ENCODE measurements around the gene FABP3. TPM values are rescaled to one million over a fixed set of nuclear protein-coding genes. Genes with fewer than 3 reads are reported as not detected.

The FABP3 gene
- total and polyA plus RNA-seq, 2 donors (not counting 3 experiments of a cell fraction or from before 2014, with no cell fraction given): 0.84 to 2.6 TPM

DNA sequence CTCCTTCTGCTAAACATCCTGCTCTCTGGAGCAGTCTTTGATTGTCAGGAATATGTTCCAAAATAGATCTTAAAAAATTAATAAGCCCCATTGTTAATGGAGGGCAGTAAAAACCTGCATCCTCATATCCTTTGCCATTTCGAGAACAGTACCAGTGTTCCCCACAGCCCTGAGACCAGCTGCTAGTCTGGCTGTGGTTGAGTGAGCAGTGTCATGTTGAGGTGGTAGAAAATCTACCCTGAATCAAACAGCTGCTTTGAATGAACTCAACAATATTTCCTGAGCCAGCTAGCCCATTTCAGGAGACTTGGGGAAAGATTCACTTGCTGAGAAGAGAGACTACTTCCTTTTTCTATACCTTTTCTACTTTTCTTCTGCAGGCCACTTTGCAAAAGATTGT, 24.4 kb downstream of the FABP3 start:
- dilution Hi-C loops (cut with MboI; ENCODE audit: extremely low pct_ligation_motif_present, low sequenced_read_pairs) (no loop called here), intact Hi-C loops (cut with micrococcal nuclease) (no loop called here)
- no peak overlapping the region for H3K4me3 ChIP-seq (replicated peaks in 1 of 3; ENCODE audit: insufficient read depth in 1 of 3, low read depth in 1 of 3, low read length in 3 of 3)
- no TSS peak for BruUV-seq (replicated peaks)
- FAIRE-seq (peak; percentile 44), DNase-seq (ENCODE audit: low read depth, low spot score) (no peak)
- H3K4me2 ChIP-seq (ENCODE audit: insufficient read depth, low read length): no peak overlapping the region
- H3K9me3 ChIP-seq (replicated peaks; ENCODE audit: control insufficient read depth, insufficient read depth, low read length): no peaks in the 10 kb centered on the region
- H4K20me1 ChIP-seq (replicated peaks; ENCODE audit: control insufficient read depth, extremely low read depth, insufficient read depth, low read length): no peaks in the 10 kb centered on the region
- no peaks in the 10 kb centered on the region for H3K4me1 ChIP-seq (ENCODE audit: control insufficient read depth, extremely low read depth, insufficient read depth, low read length)
- ChIA-PET CTCF (no interaction called here), POLR2A (no interaction called here)
- no peak overlapping the region for H3K27ac ChIP-seq (ENCODE audit: insufficient read depth, low read depth, low read length)
- H3K27me3 ChIP-seq (ENCODE audit: control insufficient read depth in 2 of 2, insufficient read depth in 2 of 2, low read length in 2 of 2): no peaks in the 10 kb centered on the region
- no peaks in the 10 kb centered on the region for H3K9me1 ChIP-seq (replicated peaks; ENCODE audit: control insufficient read depth, extremely low read depth, insufficient read depth, low read length)
- no peak overlapping the region for H3K9ac ChIP-seq (replicated peaks; ENCODE audit: extremely low read depth, insufficient read depth, low read length)
- H3K79me2 ChIP-seq (ENCODE audit: control insufficient read depth, insufficient read depth, low read length): no peaks in the 10 kb centered on the region
- peaks cover 4 to 6% of the 10 kb centered on the region in 2 experiments for H3K36me3 ChIP-seq (ENCODE audit: control insufficient read depth in 2 of 2, extremely low read depth in 1 of 2, insufficient read depth in 2 of 2, low read length in 2 of 2)
- TF ChIP-seq MYC (IDR thresholded peaks at IDR 0.05; ENCODE audit: low read depth, low read length) (no peak), JUN (IDR thresholded peaks at IDR 0.05; ENCODE audit: borderline replicate concordance, insufficient read depth, insufficient read length, low read depth) (no peak), FOS (IDR thresholded peaks at IDR 0.05; ENCODE audit: borderline replicate concordance, insufficient read depth, low read length) (no peak)
- TF ChIP-seq, protein P1, sequence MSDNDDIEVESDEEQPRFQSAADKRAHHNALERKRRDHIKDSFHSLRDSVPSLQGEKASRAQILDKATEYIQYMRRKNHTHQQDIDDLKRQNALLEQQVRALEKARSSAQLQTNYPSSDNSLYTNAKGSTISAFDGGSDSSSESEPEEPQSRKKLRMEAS (IDR thresholded peaks at IDR 0.05; ENCODE audit: insufficient read depth, insufficient read length): no peak
- H2AFZ ChIP-seq (ENCODE audit: low read depth, low read length): no peak overlapping the region

DNA sequence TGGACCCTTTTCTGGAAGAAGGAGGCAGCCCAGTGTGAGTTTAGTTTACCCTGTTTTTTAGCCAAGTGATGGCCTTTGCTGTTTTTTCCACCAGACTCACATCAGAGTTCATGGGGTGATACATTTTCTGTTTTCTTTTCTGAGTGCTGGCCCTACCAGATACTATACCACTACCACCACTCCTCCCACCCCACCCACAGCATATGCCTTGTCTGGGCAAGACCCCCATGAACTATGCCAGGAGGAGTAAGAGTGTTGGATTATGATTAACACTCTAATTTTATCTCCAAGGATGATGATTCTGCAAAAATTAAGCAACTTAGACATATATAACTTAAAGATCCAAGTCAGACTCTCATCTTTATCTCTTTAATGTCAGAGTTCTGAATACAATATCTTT, 26.1 kb downstream of the FABP3 start:
- H3K9me1 ChIP-seq (replicated peaks; ENCODE audit: control insufficient read depth, extremely low read depth, insufficient read depth, low read length): no peaks in the 10 kb centered on the region
- H3K27ac ChIP-seq (ENCODE audit: insufficient read depth, low read depth, low read length): no peak overlapping the region
- FAIRE-seq: no peak
- no peaks in the 10 kb centered on the region for H4K20me1 ChIP-seq (replicated peaks; ENCODE audit: control insufficient read depth, extremely low read depth, insufficient read depth, low read length)
- DNase-seq (ENCODE audit: low read depth, low spot score): no peak
- H3K79me2 ChIP-seq (ENCODE audit: control insufficient read depth, insufficient read depth, low read length): no peaks in the 10 kb centered on the region
- TF ChIP-seq POLR2AphosphoS5 (IDR thresholded peaks at IDR 0.05; ENCODE audit: insufficient read depth, low read depth, low read length) (no peak), EZH2 (IDR thresholded peaks at IDR 0.05; ENCODE audit: borderline replicate concordance, low read depth, low read length, severe bottlenecking) (no peak), FOS (IDR thresholded peaks at IDR 0.05; ENCODE audit: borderline replicate concordance, insufficient read depth, low read length) (no peak), POLR2A (IDR thresholded peaks at IDR 0.05; ENCODE audit: low read depth, low read length) (no peak), GATA2 (IDR thresholded peaks at IDR 0.05; ENCODE audit: insufficient read depth, insufficient read length, low read depth, low read length) (no peak)
- TF ChIP-seq, protein P2, sequence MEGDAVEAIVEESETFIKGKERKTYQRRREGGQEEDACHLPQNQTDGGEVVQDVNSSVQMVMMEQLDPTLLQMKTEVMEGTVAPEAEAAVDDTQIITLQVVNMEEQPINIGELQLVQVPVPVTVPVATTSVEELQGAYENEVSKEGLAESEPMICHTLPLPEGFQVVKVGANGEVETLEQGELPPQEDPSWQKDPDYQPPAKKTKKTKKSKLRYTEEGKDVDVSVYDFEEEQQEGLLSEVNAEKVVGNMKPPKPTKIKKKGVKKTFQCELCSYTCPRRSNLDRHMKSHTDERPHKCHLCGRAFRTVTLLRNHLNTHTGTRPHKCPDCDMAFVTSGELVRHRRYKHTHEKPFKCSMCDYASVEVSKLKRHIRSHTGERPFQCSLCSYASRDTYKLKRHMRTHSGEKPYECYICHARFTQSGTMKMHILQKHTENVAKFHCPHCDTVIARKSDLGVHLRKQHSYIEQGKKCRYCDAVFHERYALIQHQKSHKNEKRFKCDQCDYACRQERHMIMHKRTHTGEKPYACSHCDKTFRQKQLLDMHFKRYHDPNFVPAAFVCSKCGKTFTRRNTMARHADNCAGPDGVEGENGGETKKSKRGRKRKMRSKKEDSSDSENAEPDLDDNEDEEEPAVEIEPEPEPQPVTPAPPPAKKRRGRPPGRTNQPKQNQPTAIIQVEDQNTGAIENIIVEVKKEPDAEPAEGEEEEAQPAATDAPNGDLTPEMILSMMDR (IDR thresholded peaks at IDR 0.05; ENCODE audit: extremely low read depth in 1 of 2, insufficient read depth in 1 of 2, low read depth in 1 of 2, low read length in 2 of 2): no peak
- no peak overlapping the region for H3K4me2 ChIP-seq (ENCODE audit: insufficient read depth, low read length)
- H2AFZ ChIP-seq (ENCODE audit: low read depth, low read length): no peak overlapping the region
- no peak overlapping the region for H3K4me3 ChIP-seq (replicated peaks in 1 of 3; ENCODE audit: insufficient read depth in 1 of 3, low read depth in 1 of 3, low read length in 3 of 3)
- H3K9me3 ChIP-seq (replicated peaks; ENCODE audit: control insufficient read depth, insufficient read depth, low read length): no peaks in the 10 kb centered on the region
- ChIA-PET POLR2A (no interaction called here), CTCF (no interaction called here)
- no TSS peak for BruUV-seq (replicated peaks)
- H3K9ac ChIP-seq (replicated peaks; ENCODE audit: extremely low read depth, insufficient read depth, low read length): no peak overlapping the region
- dilution Hi-C loops (cut with MboI; ENCODE audit: extremely low pct_ligation_motif_present, low sequenced_read_pairs) (no loop called here), intact Hi-C loops (cut with micrococcal nuclease) (no loop called here)
- H3K36me3 ChIP-seq (ENCODE audit: control insufficient read depth in 2 of 2, extremely low read depth in 1 of 2, insufficient read depth in 2 of 2, low read length in 2 of 2): peaks cover 4 to 6% of the 10 kb centered on the region in 2 experiments
- H3K4me1 ChIP-seq (ENCODE audit: control insufficient read depth, extremely low read depth, insufficient read depth, low read length): no peaks in the 10 kb centered on the region
- no peaks in the 10 kb centered on the region for H3K27me3 ChIP-seq (ENCODE audit: control insufficient read depth in 2 of 2, insufficient read depth in 2 of 2, low read length in 2 of 2)
